LNCAP (cell line): ENCODE measurements around the gene STIMATE.

Experiments used
- CTCF ChIP-seq: fragments of 450-650 bp; IDR thresholded peaks from 2 replicates; pipeline ENCODE4 v1.5.1; 2017; ENCODE audit warnings: mild to moderate bottlenecking

Gene STIMATE

GRCh38 chr3:52865994-52866393, 31.4 kb downstream of the STIMATE start:
- no peak for TF ChIP-seq CTCF

GRCh38 chr3:52860424-52860768, 37.0 kb downstream of the STIMATE start:
- TF ChIP-seq CTCF, result no peak

- no peak for TF ChIP-seq CTCF
These were observed 37.5 kb downstream of the STIMATE start for GRCh38 chr3:52859686-52860423.

GRCh38 chr3:52857864-52858263, 39.5 kb downstream of the STIMATE start:
- TF ChIP-seq CTCF, result no peak

- no peak for TF ChIP-seq CTCF
These were observed 40.2 kb downstream of the STIMATE start for GRCh38 chr3:52857133-52857532.

- no peak for TF ChIP-seq CTCF
These were observed 40.7 kb downstream of the STIMATE start for GRCh38 chr3:52856666-52857065.

- no peak for TF ChIP-seq CTCF
These were observed 43.3 kb downstream of the STIMATE start for GRCh38 chr3:52854013-52854412.

- no peak for TF ChIP-seq CTCF
These were observed 44.9 kb downstream of the STIMATE start for GRCh38 chr3:52852419-52852818.
